Esophagus squamous epithelium (tissue), 5 donors: Measurements from ENCODE around the gene WFIKKN1. TPM values are rescaled to one million over a fixed set of nuclear protein-coding genes. Genes with fewer than 3 reads are reported as not detected.
A peak's percentile ranks its signal among the peaks of the same experiment; 100 is the strongest.

Experiments
- DNase-seq: peaks from one replicate; lab custom pipeline; 2025; lab: John Stamatoyannopoulos, UW
- H3K27ac ChIP-seq, 4 donors: fragments of 200-600 bp; sonication (generic); one replicate each; pipeline ENCODE4 v1.5.1; 2016 to 2019; ENCODE audit warnings: mild to moderate bottlenecking in 1 of 4
- H3K27me3 ChIP-seq, 4 donors: fragments of 200-600 bp; sonication (generic); 1 replicate in 3 of 4; 2 replicates in 1 of 4; pipeline versions ENCODE4 v1.5.1 to v1.6.0; 2017 to 2021; ENCODE audit warnings: antibody characterized with exemption in 1 of 4
- H3K36me3 ChIP-seq, 3 donors: fragments of 200-600 bp; sonication (generic); one replicate each; pipeline ENCODE4 v1.5.1; 2016 to 2019
- H3K4me1 ChIP-seq, 3 donors: fragments of 200-600 bp; sonication (generic); one replicate each; pipeline ENCODE4 v1.5.1; 2017 to 2019
- H3K4me3 ChIP-seq, 4 donors: fragments of 200-600 bp; sonication (generic); 1 replicate in 3 of 4; 2 replicates in 1 of 4; pipeline ENCODE4 v1.5.1; 2016 to 2019; ENCODE audit warnings: mild to moderate bottlenecking in 2 of 4, moderate library complexity in 1 of 4
- H3K9me3 ChIP-seq, 3 donors: fragments of 200-600 bp; sonication (generic); one replicate each; pipeline ENCODE4 v1.5.1; 2016 to 2019
- POLR2A ChIP-seq, 4 donors: fragments of 450-650 bp; IDR thresholded peaks; one replicate each; pipeline ENCODE4 v1.6.1; 2017; ENCODE audit warnings: antibody characterized with exemption in 4 of 4, mild to moderate bottlenecking in 4 of 4, moderate library complexity in 3 of 4
- WGBS, 2 donors: methylation state at CpG; one replicate each; pipeline ENCODE4 v1.1.5; 2018; 5-methylcytosine and 5-hydroxymethylcytosine counted together
- intact Hi-C: fragments of 100-400 bp; cut with DNase I; formaldehyde crosslinking; loops from one replicate; pipeline ENCODE4 v1.15.0; 2022
- total RNA-seq, 4 donors: library from RNA; depleted of rRNA; stranded (reverse); fragments of >200 nt; gene quantifications; one replicate each; pipeline ENCODE4 v1.1.0, GENCODE V29; 2016
- TF ChIP-seq, protein P1 (sequence below), 6 experiments: fragments of 450-650 bp in 4 of 6; fragments of 200-600 bp in 2 of 6; sonication (generic) in 2 of 6; IDR thresholded peaks; one replicate each; pipeline ENCODE4 v1.5.1; 2016 to 2019; ENCODE audit warnings: antibody characterized with exemption in 6 of 6, mild to moderate bottlenecking in 4 of 6, moderate library complexity in 4 of 6
- donor health status: DM: yes; HTN: yes; CAD: no.

WFIKKN1 gene
- total RNA-seq, 4 donors from 2014 or later, result under 0.01 to 1.8 (median 0.29) TPM

GRCh38 chr16:647173-647902 is 16.6 kb downstream of the WFIKKN1 start:
- TF ChIP-seq, protein P1, sequence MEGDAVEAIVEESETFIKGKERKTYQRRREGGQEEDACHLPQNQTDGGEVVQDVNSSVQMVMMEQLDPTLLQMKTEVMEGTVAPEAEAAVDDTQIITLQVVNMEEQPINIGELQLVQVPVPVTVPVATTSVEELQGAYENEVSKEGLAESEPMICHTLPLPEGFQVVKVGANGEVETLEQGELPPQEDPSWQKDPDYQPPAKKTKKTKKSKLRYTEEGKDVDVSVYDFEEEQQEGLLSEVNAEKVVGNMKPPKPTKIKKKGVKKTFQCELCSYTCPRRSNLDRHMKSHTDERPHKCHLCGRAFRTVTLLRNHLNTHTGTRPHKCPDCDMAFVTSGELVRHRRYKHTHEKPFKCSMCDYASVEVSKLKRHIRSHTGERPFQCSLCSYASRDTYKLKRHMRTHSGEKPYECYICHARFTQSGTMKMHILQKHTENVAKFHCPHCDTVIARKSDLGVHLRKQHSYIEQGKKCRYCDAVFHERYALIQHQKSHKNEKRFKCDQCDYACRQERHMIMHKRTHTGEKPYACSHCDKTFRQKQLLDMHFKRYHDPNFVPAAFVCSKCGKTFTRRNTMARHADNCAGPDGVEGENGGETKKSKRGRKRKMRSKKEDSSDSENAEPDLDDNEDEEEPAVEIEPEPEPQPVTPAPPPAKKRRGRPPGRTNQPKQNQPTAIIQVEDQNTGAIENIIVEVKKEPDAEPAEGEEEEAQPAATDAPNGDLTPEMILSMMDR (IDR thresholded peaks at IDR 0.05), result no peak
- no peak for TF ChIP-seq POLR2A (IDR thresholded peaks at IDR 0.05)
- no peak for DNase-seq
- peak overlapping the region in 1 of 4 donors; percentile 92 for H3K4me3 ChIP-seq
- no CpG with 5 or more reads among the region's 25 CpGs for WGBS, 2 donors
- intact Hi-C loops, result no loop called here
- peak overlapping the region in 2 of 4 donors; percentile 86 to 91 for H3K27ac ChIP-seq
- H3K27me3 ChIP-seq, result no peaks in the 10 kb centered on the region
- H3K4me1 ChIP-seq, result peaks cover 42 to 87% (median 42%) of the 10 kb centered on the region in 3 donors
- H3K36me3 ChIP-seq, result peaks cover 0 to 11% (median 0%) of the 10 kb centered on the region in 3 donors
- no peaks in the 10 kb centered on the region for H3K9me3 ChIP-seq

DNA sequence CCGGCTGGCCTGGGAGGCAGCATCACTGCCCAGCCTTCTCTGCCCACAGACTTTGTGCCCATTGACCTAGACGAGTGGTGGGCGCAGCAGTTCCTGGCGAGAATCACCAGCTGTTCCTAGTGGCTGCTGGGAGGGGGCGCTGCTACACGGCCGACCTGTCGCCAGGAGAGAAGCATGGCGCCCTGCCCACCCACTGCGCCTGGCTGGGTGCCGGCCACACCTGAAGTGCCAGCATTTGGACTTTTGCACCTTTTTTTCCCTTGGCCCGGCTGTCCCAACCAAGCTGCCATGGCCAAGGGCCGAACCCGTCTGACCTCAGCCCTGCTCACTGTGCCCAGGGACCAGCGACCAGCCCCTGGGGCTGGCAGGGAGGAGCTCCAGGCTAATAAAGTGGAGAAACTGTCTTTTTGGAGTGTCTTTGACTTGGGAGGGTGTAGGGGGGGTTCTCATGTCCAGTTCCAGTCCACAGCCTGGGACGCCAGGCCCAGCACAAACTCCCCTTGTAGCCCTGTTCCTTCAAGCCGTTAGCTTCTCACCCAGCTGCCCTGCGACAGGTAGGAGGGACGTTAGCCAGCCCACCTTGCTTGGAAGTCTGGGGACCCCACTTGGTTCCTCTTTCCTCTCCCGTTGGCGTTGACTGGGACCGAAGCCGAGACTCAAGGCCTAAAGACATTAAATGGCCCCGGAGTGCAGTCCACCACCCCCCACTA is 17.4 kb downstream of the WFIKKN1 start:
- Histone ChIP-seq H3K27me3 (no peaks in the 10 kb centered on the region), H3K27ac (peak overlapping the region; percentile 86 to 91 (median 88)), H3K36me3 (peaks cover 0 to 16% (median 0%) of the 10 kb centered on the region in 3 donors), H3K4me1 (peaks cover 33 to 78% (median 34%) of the 10 kb centered on the region in 3 donors), H3K4me3 (peak overlapping the region; percentile 60 to 92 (median 72)), H3K9me3 (no peaks in the 10 kb centered on the region)
- WGBS, 2 donors, result 15% methylated on average over 6 of the region's 24 CpGs; no CpG with 5 or more reads in 1 of the 2 donors
- DNase-seq, result no peak
- TF ChIP-seq, protein P1 (IDR thresholded peaks at IDR 0.05), result peak in 5 of 6 experiments; percentile 19 to 51 (median 31)
- TF ChIP-seq POLR2A (IDR thresholded peaks at IDR 0.05), result no peak
- intact Hi-C loops, result no loop called here

- peak within 1 kb of the TSS; percentile 60 to 92 (median 72) for H3K4me3 ChIP-seq
- intact Hi-C loops, result no loop called here
- TF ChIP-seq, protein P1 (IDR thresholded peaks at IDR 0.05), result peak in 3 of 6 experiments; percentile 6 to 10 (median 7)
- TF ChIP-seq POLR2A (IDR thresholded peaks at IDR 0.05), result peak in 1 of 4 donors; percentile 37
- peaks cover 32 to 70% (median 33%) of the 10 kb centered on the region in 3 donors for H3K4me1 ChIP-seq
- H3K27ac ChIP-seq, result peak within 1 kb of the TSS; percentile 86 to 91 (median 88)
- WGBS, 2 donors, result 0% methylated on average over 5 of the region's 91 CpGs; no CpG with 5 or more reads in 1 of the 2 donors
- no peaks in the 10 kb centered on the region for H3K27me3 ChIP-seq
- no peaks in the 10 kb centered on the region for H3K9me3 ChIP-seq
- peak; percentile 35 for DNase-seq
- peaks cover 0 to 24% (median 0%) of the 10 kb centered on the region in 3 donors for H3K36me3 ChIP-seq
Observed at GRCh38 chr16:648781-649589, 18.2 kb downstream of the WFIKKN1 start, which contains the start of gene WDR90. Gene WDR90 (plus strand): TSS chr16:649365. CDS start chr16:649417, 52 bp downstream.

DNA sequence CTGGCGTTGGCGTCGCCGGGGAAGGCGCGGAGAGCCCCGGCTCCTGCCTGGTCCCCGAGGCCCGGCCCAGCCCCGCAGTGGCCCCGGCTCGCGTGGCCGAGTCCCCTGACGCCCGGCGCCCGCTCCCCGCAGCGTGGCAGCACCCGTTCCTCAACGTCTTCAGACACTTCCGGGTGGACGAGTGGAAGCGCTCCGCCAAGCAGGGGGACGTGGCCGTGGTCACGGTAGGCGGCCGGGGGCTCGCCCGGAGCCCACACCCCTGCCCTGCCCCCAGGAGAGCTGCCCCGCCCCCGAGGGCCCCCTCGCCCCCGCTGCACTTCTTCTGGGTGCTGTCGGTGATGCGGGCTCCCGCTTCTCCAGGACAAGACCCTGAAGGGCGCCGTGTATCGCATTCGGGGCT is 18.8 kb downstream of the WFIKKN1 start:
- DNase-seq, result no peak
- intact Hi-C loops, result no loop called here
- Histone ChIP-seq H3K9me3 (no peaks in the 10 kb centered on the region), H3K4me1 (peaks cover 32 to 64% (median 33%) of the 10 kb centered on the region in 3 donors), H3K4me3 (peak overlapping the region; percentile 60 to 92 (median 72)), H3K27ac (peak overlapping the region in 3 of 4 donors; percentile 86 to 91 (median 87)), H3K27me3 (no peaks in the 10 kb centered on the region), H3K36me3 (peaks cover 0 to 26% (median 0%) of the 10 kb centered on the region in 3 donors)
- WGBS, 2 donors, result no CpG with 5 or more reads among the region's 44 CpGs
- TF ChIP-seq, protein P1 (IDR thresholded peaks at IDR 0.05), result no peak
- no peak for TF ChIP-seq POLR2A (IDR thresholded peaks at IDR 0.05)
